OCI-LY1 (cell line): ENCODE data around the gene MBNL1.

ENCODE experiments used
- EZH2 ChIP-seq: fragments of 200-600 bp; sonication (generic), shearing (Covaris generic); IDR thresholded peaks from 2 replicates; pipeline ENCODE4 v1.8.0; 2017; ENCODE audit warnings: borderline replicate concordance, mixed run types, mild to moderate bottlenecking, antibody characterized with exemption, low read length, moderate library complexity, mixed read lengths
- TF ChIP-seq, protein P1 (sequence below): fragments of 200-600 bp; sonication (generic), shearing (Covaris generic); IDR thresholded peaks from 2 replicates; pipeline ENCODE4 v1.5.1; 2017; ENCODE audit warnings: mild to moderate bottlenecking, antibody characterized with exemption, low read length, moderate library complexity, mixed read lengths

DNA sequence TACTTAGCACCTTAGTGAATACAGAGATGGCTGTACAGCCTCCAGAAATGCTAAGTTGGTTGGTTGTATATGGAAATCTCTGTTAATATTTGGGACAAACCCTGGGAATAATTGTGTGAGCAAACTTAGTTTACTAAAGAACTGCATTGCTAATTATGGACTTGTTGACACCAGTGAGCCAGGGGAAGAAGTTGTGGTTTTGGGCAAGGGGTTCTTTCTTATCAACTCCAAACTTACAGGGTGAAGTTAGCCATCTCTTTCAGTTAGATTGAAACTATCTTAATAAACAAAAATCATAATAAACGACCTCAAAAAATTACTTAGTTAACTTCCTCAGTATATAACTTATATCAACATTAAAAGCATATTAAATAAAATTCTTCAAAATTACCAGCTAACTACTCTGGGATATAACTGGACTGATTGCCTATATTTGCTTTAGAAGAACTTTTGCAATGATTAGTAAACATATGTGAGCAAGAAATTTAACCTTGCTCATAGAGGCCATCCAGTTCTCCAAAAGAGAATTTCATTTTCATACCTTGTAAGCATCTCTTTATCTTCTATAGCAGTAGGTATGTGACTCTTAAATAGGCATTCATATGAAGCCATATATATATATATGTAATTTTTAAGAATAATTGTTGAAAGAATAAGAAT lies 24.7 kb downstream of the MBNL1 start:
- TF ChIP-seq, protein P1, sequence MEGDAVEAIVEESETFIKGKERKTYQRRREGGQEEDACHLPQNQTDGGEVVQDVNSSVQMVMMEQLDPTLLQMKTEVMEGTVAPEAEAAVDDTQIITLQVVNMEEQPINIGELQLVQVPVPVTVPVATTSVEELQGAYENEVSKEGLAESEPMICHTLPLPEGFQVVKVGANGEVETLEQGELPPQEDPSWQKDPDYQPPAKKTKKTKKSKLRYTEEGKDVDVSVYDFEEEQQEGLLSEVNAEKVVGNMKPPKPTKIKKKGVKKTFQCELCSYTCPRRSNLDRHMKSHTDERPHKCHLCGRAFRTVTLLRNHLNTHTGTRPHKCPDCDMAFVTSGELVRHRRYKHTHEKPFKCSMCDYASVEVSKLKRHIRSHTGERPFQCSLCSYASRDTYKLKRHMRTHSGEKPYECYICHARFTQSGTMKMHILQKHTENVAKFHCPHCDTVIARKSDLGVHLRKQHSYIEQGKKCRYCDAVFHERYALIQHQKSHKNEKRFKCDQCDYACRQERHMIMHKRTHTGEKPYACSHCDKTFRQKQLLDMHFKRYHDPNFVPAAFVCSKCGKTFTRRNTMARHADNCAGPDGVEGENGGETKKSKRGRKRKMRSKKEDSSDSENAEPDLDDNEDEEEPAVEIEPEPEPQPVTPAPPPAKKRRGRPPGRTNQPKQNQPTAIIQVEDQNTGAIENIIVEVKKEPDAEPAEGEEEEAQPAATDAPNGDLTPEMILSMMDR, result no peak
- no peak for TF ChIP-seq EZH2
